ENCODE results near the gene CALY.
A peak's percentile ranks its signal among the peaks of the same experiment; 100 is the strongest.

GRCh38 chr10:133379152-133379800 lies 42.6 kb upstream of the CALY start, which contains the start of gene PAOX:
- TF ChIP-seq, protein P1, sequence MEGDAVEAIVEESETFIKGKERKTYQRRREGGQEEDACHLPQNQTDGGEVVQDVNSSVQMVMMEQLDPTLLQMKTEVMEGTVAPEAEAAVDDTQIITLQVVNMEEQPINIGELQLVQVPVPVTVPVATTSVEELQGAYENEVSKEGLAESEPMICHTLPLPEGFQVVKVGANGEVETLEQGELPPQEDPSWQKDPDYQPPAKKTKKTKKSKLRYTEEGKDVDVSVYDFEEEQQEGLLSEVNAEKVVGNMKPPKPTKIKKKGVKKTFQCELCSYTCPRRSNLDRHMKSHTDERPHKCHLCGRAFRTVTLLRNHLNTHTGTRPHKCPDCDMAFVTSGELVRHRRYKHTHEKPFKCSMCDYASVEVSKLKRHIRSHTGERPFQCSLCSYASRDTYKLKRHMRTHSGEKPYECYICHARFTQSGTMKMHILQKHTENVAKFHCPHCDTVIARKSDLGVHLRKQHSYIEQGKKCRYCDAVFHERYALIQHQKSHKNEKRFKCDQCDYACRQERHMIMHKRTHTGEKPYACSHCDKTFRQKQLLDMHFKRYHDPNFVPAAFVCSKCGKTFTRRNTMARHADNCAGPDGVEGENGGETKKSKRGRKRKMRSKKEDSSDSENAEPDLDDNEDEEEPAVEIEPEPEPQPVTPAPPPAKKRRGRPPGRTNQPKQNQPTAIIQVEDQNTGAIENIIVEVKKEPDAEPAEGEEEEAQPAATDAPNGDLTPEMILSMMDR (IDR thresholded peaks at IDR 0.05), result no peak
- peak; percentile 35 to 41 for TF ChIP-seq POLR2A (IDR thresholded peaks at IDR 0.05)
